Smooth muscle cell (in vitro differentiated cells): ENCODE data around the gene GRID2IP. TPM values are rescaled to one million over a fixed set of nuclear protein-coding genes. Genes with fewer than 3 reads are reported as not detected.
A peak's percentile ranks its signal among the peaks of the same experiment; 100 is the strongest.

ENCODE experiments used
- DNase-seq: peaks from one replicate; lab custom pipeline; 2025; ENCODE audit not compliant: unreplicated experiment; lab: John Stamatoyannopoulos, UW
- H2AFZ ChIP-seq: fragments of 200-600 bp; sonication (generic); 2 replicates; pipeline ENCODE4 v1.6.0; 2016; ENCODE audit warnings: antibody characterized with exemption, low read depth, mild to moderate bottlenecking
- H3F3A ChIP-seq: fragments of 200-600 bp; sonication (generic); 2 replicates; pipeline ENCODE4 v1.6.0; 2017; ENCODE audit warnings: antibody characterized with exemption, low read depth
- H3K27ac ChIP-seq: fragments of 200-600 bp; sonication (generic); 2 replicates; pipeline ENCODE4 v1.5.1; 2016; ENCODE audit warnings: low read depth, mild to moderate bottlenecking
- H3K27me3 ChIP-seq: fragments of 200-600 bp; sonication (generic); 2 replicates; pipeline ENCODE4 v1.6.1; 2016; ENCODE audit warnings: low read depth, mild to moderate bottlenecking
- H3K36me3 ChIP-seq: fragments of 200-600 bp; sonication (generic); 2 replicates; pipeline ENCODE4 v1.5.1; 2016; ENCODE audit warnings: low read depth
- H3K4me1 ChIP-seq: fragments of 200-600 bp; sonication (generic); 2 replicates; pipeline ENCODE4 v1.5.1; 2016; ENCODE audit warnings: low read depth
- H3K4me2 ChIP-seq: fragments of 200-600 bp; sonication (generic); 2 replicates; pipeline ENCODE4 v1.6.0; 2016; ENCODE audit warnings: mild to moderate bottlenecking
- H3K4me3 ChIP-seq: fragments of 200-600 bp; sonication (generic); 2 replicates; pipeline ENCODE4 v1.5.1; 2016; ENCODE audit warnings: mild to moderate bottlenecking
- H3K79me2 ChIP-seq: fragments of 200-600 bp; sonication (generic); 2 replicates; pipeline ENCODE4 v1.6.0; 2016; ENCODE audit warnings: low read depth, mild to moderate bottlenecking
- H3K9ac ChIP-seq: fragments of 200-600 bp; sonication (generic); 2 replicates; pipeline ENCODE4 v1.6.0; 2016; ENCODE audit warnings: low read depth
- H3K9me3 ChIP-seq: fragments of 200-600 bp; sonication (generic); replicated peaks from 2 replicates; pipeline ENCODE4 v1.5.1; 2016; ENCODE audit warnings: low read depth
- H4K20me1 ChIP-seq: fragments of 200-600 bp; sonication (generic); 2 replicates; pipeline ENCODE4 v1.6.0; 2016; ENCODE audit warnings: low read depth
- CTCF ChIP-seq: fragments of 200-600 bp; sonication (generic); IDR thresholded peaks from 2 replicates; pipeline ENCODE4 v1.5.1; 2017; ENCODE audit warnings: borderline replicate concordance, mild to moderate bottlenecking, antibody characterized with exemption; ENCODE audit not compliant: insufficient read depth, poor library complexity, severe bottlenecking
- WGBS: methylation state at CpG from one replicate; pipeline ENCODE4 v1.1.7; 2016; ENCODE audit warnings: low lambda C conversion rate; 5-methylcytosine and 5-hydroxymethylcytosine counted together
- polyA plus RNA-seq: library from polyadenylated mRNA; unstranded; fragments of >200 nt; fragmentation: Nextera tagmentation; extraction: Ambion mirVana; gene quantifications from 2 replicates; pipeline ENCODE4 v1.2.1, GENCODE V29; 2016
- total RNA-seq: library from RNA; depleted of rRNA; stranded (reverse); fragments of >200 nt; gene quantifications from 2 replicates; pipeline ENCODE4 v1.2.3, GENCODE V29; 2014

The GRID2IP gene
- total and polyA plus RNA-seq, 2 experiments from 2014 or later, result not detected

- H3K36me3 ChIP-seq, result no peaks in the 10 kb centered on the region
- H3K9me3 ChIP-seq, result no peaks in the 10 kb centered on the region
- H3K4me2 ChIP-seq, result no peak overlapping the region
- H3K9ac ChIP-seq, result no peak overlapping the region
- no peaks in the 10 kb centered on the region for H3F3A ChIP-seq
- TF ChIP-seq CTCF, result no peak
- no peak for DNase-seq
- H3K4me3 ChIP-seq, result no peak overlapping the region
- no peaks in the 10 kb centered on the region for H3K79me2 ChIP-seq
- 68% methylated on average over 6 of the region's 6 CpGs for WGBS
- no peak overlapping the region for H2AFZ ChIP-seq
- no peaks in the 10 kb centered on the region for H3K27me3 ChIP-seq
- no peaks in the 10 kb centered on the region for H3K4me1 ChIP-seq
- H3K27ac ChIP-seq, result peak overlapping the region; percentile 32
- H4K20me1 ChIP-seq, result no peaks in the 10 kb centered on the region
Observed at GRCh38 chr7:6495597-6496262, 55.5 kb downstream of the GRID2IP start.

GRCh38 chr7:6494365-6494764 lies 56.9 kb downstream of the GRID2IP start:
- no peak overlapping the region for H3K9ac ChIP-seq
- DNase-seq, result no peak

GRCh38 chr7:6491194-6491593 lies 60.1 kb downstream of the GRID2IP start:
- H3K27ac ChIP-seq, result no peak overlapping the region
- no peak overlapping the region for H3K4me2 ChIP-seq
- 91% methylated on average over 10 of the region's 10 CpGs for WGBS
- no peaks in the 10 kb centered on the region for H3K9me3 ChIP-seq
- no peak overlapping the region for H3K9ac ChIP-seq
- no peaks in the 10 kb centered on the region for H4K20me1 ChIP-seq
- no peaks in the 10 kb centered on the region for H3K36me3 ChIP-seq
- H3K27me3 ChIP-seq, result no peaks in the 10 kb centered on the region
- no peak overlapping the region for H3K4me3 ChIP-seq
- no peaks in the 10 kb centered on the region for H3F3A ChIP-seq
- no peak overlapping the region for H2AFZ ChIP-seq
- H3K79me2 ChIP-seq, result no peaks in the 10 kb centered on the region
- no peak for DNase-seq
- H3K4me1 ChIP-seq, result no peaks in the 10 kb centered on the region
- TF ChIP-seq CTCF, result no peak

More at GRCh38 chr7:6494365-6494764, 56.9 kb downstream of the GRID2IP start:
- Histone ChIP-seq H3K36me3 (no peaks in the 10 kb centered on the region), H3K4me1 (no peaks in the 10 kb centered on the region), H3F3A (no peaks in the 10 kb centered on the region), H3K79me2 (no peaks in the 10 kb centered on the region), H3K27ac (no peak overlapping the region), H3K4me2 (no peak overlapping the region), H3K9me3 (no peaks in the 10 kb centered on the region), H3K27me3 (no peaks in the 10 kb centered on the region), H3K4me3 (no peak overlapping the region), H4K20me1 (no peaks in the 10 kb centered on the region), H2AFZ (no peak overlapping the region)
- 78% methylated on average over 2 of the region's 2 CpGs for WGBS
- no peak for TF ChIP-seq CTCF

GRCh38 chr7:6489612-6490011 lies 61.6 kb downstream of the GRID2IP start:
- WGBS, result 22% methylated on average over 1 of the region's 1 CpG
- no peaks in the 10 kb centered on the region for H4K20me1 ChIP-seq
- no peaks in the 10 kb centered on the region for H3K9me3 ChIP-seq
- H3F3A ChIP-seq, result no peaks in the 10 kb centered on the region
- no peak overlapping the region for H2AFZ ChIP-seq
- H3K27me3 ChIP-seq, result no peaks in the 10 kb centered on the region
- H3K4me2 ChIP-seq, result no peak overlapping the region
- peaks cover 2% of the 10 kb centered on the region for H3K79me2 ChIP-seq
- no peak for DNase-seq
- no peaks in the 10 kb centered on the region for H3K4me1 ChIP-seq
- H3K4me3 ChIP-seq, result no peak overlapping the region
- no peak for TF ChIP-seq CTCF
- no peak overlapping the region for H3K27ac ChIP-seq
- H3K9ac ChIP-seq, result no peak overlapping the region
- H3K36me3 ChIP-seq, result no peaks in the 10 kb centered on the region
